Parathyroid adenoma (tissue), 2 donors: ENCODE results near the gene ZSWIM5.
A peak's percentile ranks its signal among the peaks of the same experiment; 100 is the strongest.

Source experiments
- H2AFZ ChIP-seq: fragments of 300-600 bp; sonication (generic); one replicate; pipeline ENCODE4 v1.7.0; 2017; ENCODE audit warnings: antibody characterized with exemption, mild to moderate bottlenecking
- H3K27ac ChIP-seq: fragments of 300-600 bp; sonication (generic); one replicate; pipeline ENCODE4 v1.7.0; 2017
- H3K27me3 ChIP-seq: fragments of 300-600 bp; sonication (generic); one replicate; pipeline ENCODE4 v1.7.0; 2017; ENCODE audit warnings: low read length; ENCODE audit not compliant: control insufficient read depth, insufficient read depth
- H3K36me3 ChIP-seq: fragments of 300-600 bp; sonication (generic); one replicate; pipeline ENCODE4 v1.7.0; 2017; ENCODE audit warnings: low read length; ENCODE audit not compliant: control insufficient read depth, insufficient read depth
- H3K4me1 ChIP-seq: fragments of 300-600 bp; sonication (generic); one replicate; pipeline ENCODE4 v1.7.0; 2017; ENCODE audit warnings: control low read depth
- H3K4me2 ChIP-seq: fragments of 300-600 bp; sonication (generic); one replicate; pipeline ENCODE4 v1.7.0; 2017; ENCODE audit warnings: low read length
- H3K4me3 ChIP-seq: fragments of 300-600 bp; sonication (generic); one replicate; pipeline ENCODE4 v1.7.0; 2017; ENCODE audit warnings: low read depth, low read length
- H3K79me2 ChIP-seq: fragments of 300-600 bp; sonication (generic); one replicate; pipeline ENCODE4 v1.7.0; 2017; ENCODE audit warnings: control low read depth
- H3K9ac ChIP-seq: fragments of 300-600 bp; sonication (generic); one replicate; pipeline ENCODE4 v1.7.0; 2017; ENCODE audit warnings: mild to moderate bottlenecking
- H3K9me3 ChIP-seq: fragments of 300-600 bp; sonication (generic); one replicate; pipeline ENCODE4 v1.7.0; 2017; ENCODE audit warnings: low read length; ENCODE audit not compliant: control insufficient read depth
- TF ChIP-seq, protein P1 (sequence below): fragments of 300-600 bp; sonication (generic); IDR thresholded peaks from one replicate; pipeline ENCODE4 v1.7.0; 2017; ENCODE audit warnings: antibody characterized with exemption, mild to moderate bottlenecking
- donor health status: primary hyperparathyroidism.

The ZSWIM5 gene

DNA sequence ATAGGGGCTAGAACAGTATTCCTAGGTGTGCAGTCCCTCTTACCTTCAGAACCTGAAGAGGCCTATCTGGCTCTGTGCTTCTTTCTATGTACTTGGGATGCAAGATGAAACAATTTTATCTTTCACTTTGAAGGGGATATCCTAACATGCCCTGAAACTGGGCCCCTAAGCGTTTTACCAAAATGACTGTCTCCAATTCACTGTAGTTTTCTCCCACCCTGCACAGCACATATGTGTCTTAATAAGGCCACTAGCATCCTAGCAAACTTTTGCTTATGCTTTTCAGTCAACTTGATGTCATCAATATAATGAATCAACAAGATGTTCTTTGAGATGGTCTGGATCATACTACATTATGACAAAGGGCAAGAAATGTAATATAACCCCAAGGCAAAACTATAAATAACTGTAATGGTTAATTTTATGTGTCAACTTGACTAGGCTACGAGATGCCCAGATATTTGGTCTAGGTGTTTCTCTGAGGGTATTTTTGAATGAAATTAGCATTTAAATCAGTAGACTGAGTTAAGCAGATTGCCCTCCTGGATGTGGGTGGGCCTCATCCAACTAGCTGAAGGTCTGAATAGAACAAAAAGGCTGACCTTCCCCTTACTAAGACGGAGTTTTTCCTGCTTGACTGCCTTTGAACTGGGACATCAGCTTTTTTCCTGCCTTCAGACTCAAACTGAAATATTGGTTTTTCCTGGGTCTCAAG is 9.2 kb upstream of the ZSWIM5 start:
- Histone ChIP-seq H3K4me2 (no peak overlapping the region), H2AFZ (no peak overlapping the region), H3K9ac (no peak overlapping the region), H3K36me3 (no peaks in the 10 kb centered on the region), H3K4me1 (no peaks in the 10 kb centered on the region), H3K79me2 (no peaks in the 10 kb centered on the region), H3K9me3 (no peaks in the 10 kb centered on the region), H3K27ac (no peak overlapping the region), H3K4me3 (no peak overlapping the region), H3K27me3 (no peaks in the 10 kb centered on the region)
- TF ChIP-seq, protein P1, sequence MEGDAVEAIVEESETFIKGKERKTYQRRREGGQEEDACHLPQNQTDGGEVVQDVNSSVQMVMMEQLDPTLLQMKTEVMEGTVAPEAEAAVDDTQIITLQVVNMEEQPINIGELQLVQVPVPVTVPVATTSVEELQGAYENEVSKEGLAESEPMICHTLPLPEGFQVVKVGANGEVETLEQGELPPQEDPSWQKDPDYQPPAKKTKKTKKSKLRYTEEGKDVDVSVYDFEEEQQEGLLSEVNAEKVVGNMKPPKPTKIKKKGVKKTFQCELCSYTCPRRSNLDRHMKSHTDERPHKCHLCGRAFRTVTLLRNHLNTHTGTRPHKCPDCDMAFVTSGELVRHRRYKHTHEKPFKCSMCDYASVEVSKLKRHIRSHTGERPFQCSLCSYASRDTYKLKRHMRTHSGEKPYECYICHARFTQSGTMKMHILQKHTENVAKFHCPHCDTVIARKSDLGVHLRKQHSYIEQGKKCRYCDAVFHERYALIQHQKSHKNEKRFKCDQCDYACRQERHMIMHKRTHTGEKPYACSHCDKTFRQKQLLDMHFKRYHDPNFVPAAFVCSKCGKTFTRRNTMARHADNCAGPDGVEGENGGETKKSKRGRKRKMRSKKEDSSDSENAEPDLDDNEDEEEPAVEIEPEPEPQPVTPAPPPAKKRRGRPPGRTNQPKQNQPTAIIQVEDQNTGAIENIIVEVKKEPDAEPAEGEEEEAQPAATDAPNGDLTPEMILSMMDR = no peak

DNA sequence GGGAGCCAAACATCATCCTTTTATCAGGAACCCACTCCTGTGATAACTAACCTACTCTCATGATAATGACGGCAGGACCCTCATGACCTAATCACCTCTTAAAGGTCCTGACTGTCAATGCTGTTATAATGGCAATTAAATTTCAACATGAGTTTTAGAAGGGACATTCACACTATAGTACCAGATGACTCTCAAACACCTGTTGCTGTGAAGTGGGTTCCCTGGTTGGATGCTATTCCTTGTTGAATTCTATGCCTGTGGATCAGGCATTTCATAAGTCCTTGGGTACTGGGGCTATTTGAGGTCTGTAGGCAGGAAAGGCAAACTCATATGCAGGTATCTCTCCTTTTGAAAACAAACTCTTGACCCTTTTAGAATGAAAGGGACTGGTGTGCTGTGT is 7.5 kb upstream of the ZSWIM5 start:
- Histone ChIP-seq H3K9ac (no peak overlapping the region), H3K4me2 (no peak overlapping the region), H3K27ac (no peak overlapping the region), H2AFZ (no peak overlapping the region), H3K27me3 (no peaks in the 10 kb centered on the region), H3K4me3 (no peak overlapping the region), H3K36me3 (no peaks in the 10 kb centered on the region), H3K4me1 (no peaks in the 10 kb centered on the region), H3K9me3 (no peaks in the 10 kb centered on the region), H3K79me2 (no peaks in the 10 kb centered on the region)
- TF ChIP-seq, protein P1 = no peak

DNA sequence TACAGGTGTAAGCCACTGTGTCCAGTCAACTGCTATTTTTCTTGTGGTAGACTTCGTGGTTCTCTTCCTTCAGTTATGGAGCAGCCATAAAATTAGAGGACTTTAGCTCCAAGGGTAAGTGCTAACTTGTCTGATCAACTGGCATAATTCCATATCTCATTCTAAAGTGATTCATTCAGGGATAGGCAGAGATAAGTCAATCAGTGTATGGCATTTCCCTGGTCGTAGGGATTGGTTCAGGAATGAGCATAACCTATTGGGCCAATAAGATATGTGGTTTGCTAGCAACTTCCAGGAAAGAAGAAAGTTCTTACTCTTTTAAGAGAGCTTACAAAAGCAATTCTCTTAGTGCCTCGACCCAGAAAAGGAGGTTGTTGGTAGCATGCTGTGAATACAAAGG is 4.7 kb upstream of the ZSWIM5 start:
- TF ChIP-seq, protein P1 = no peak
- Histone ChIP-seq H3K36me3 (no peaks in the 10 kb centered on the region), H3K27me3 (no peaks in the 10 kb centered on the region), H3K4me1 (peaks cover 2% of the 10 kb centered on the region), H3K9me3 (no peaks in the 10 kb centered on the region), H3K79me2 (no peaks in the 10 kb centered on the region), H2AFZ (no peak overlapping the region), H3K4me3 (no peak overlapping the region), H3K27ac (no peak overlapping the region), H3K9ac (no peak overlapping the region), H3K4me2 (no peak overlapping the region)

DNA sequence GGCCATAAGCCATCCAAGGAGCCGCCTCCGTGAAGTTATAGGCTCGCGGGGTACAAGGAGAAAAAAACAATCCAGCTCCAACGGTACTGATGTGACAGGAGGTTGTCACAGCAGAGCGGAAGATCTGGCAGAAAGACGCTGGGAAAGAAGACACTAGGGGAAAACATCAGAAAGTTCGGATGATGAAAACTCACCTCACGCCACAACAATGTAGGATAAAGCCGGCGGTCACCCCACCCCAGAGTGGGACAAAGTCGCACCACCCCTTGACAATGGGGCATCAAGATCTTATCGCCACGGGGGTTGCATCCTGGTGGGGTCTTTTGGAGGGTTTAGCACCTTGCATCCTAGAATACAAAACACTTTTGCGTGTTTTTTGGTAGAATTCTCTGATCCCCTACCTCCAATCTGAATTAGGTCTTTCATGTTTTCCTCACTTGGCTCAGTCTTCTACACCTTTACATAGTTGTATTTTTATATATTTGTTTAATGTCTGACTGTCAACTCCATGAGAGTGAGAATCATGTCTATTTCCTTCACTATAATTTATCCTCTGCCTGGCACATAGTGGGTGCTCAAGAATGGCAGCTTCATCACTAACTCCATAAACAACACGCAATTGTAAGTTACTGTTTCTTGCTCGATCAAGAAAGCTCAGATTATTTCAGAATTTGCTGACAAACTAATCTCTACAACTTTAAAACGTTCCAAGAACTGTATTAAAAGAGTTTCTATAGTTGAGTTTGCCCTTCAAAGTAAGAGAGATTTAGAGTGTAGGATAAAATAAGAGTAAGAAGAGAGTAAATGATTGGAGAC is 611 bp upstream of the ZSWIM5 start:
- Histone ChIP-seq H3K79me2 (no peaks in the 10 kb centered on the region), H3K4me1 (peaks cover 2% of the 10 kb centered on the region), H3K4me3 (peak overlapping the region; percentile 58), H3K36me3 (no peaks in the 10 kb centered on the region), H3K9ac (peak overlapping the region; percentile 28), H3K9me3 (no peaks in the 10 kb centered on the region), H3K27ac (peak overlapping the region; percentile 65), H2AFZ (peak overlapping the region; percentile 81), H3K4me2 (peak overlapping the region; percentile 71), H3K27me3 (no peaks in the 10 kb centered on the region)
- TF ChIP-seq, protein P1 = no peak
